ENCODE data around the gene CLCN4.

CLCN4 gene

GRCh38 chrX:10167573-10167972, 10.8 kb downstream of the CLCN4 start:
- no peak for DNase-seq (ENCODE audit: low read depth)

GRCh38 chrX:10168226-10168625, 11.5 kb downstream of the CLCN4 start:
- peak; percentile 64 for DNase-seq (ENCODE audit: low read depth)

GRCh38 chrX:10169175-10169574, 12.4 kb downstream of the CLCN4 start:
- DNase-seq (ENCODE audit: low read depth), result peak; percentile 18

GRCh38 chrX:10171249-10171648, 14.5 kb downstream of the CLCN4 start:
- DNase-seq (ENCODE audit: low read depth), result no peak

- no peak for DNase-seq (ENCODE audit: low read depth)
These were observed 16.1 kb downstream of the CLCN4 start for GRCh38 chrX:10172877-10173276.

GRCh38 chrX:10173331-10173900, 16.6 kb downstream of the CLCN4 start:
- peak; percentile 91 for DNase-seq (ENCODE audit: low read depth)

- DNase-seq (ENCODE audit: low read depth), result no peak
These were observed 17.3 kb downstream of the CLCN4 start for GRCh38 chrX:10174051-10174450.

- peak; percentile 21 for DNase-seq (ENCODE audit: low read depth)
These were observed 18.0 kb downstream of the CLCN4 start for GRCh38 chrX:10174810-10175209.

- DNase-seq (ENCODE audit: low read depth), result peak; percentile 82
These were observed 18.6 kb downstream of the CLCN4 start for GRCh38 chrX:10175319-10175871.

GRCh38 chrX:10176121-10177003, 19.6 kb downstream of the CLCN4 start:
- DNase-seq (ENCODE audit: low read depth), result no peak

GRCh38 chrX:10177004-10177396, 20.2 kb downstream of the CLCN4 start:
- no peak for DNase-seq (ENCODE audit: low read depth)

- no peak for DNase-seq (ENCODE audit: low read depth)
These were observed 20.8 kb downstream of the CLCN4 start for GRCh38 chrX:10177601-10178000.

GRCh38 chrX:10178866-10179463, 22.2 kb downstream of the CLCN4 start:
- DNase-seq (ENCODE audit: low read depth), result no peak

- DNase-seq (ENCODE audit: low read depth), result no peak
These were observed 27.0 kb downstream of the CLCN4 start for GRCh38 chrX:10183760-10184159.

GRCh38 chrX:10184411-10184810, 27.6 kb downstream of the CLCN4 start:
- no peak for DNase-seq (ENCODE audit: low read depth)

- DNase-seq (ENCODE audit: low read depth), result no peak
These were observed 29.6 kb downstream of the CLCN4 start for GRCh38 chrX:10186355-10186754.

GRCh38 chrX:10187421-10187820, 30.6 kb downstream of the CLCN4 start:
- DNase-seq (ENCODE audit: low read depth), result no peak

GRCh38 chrX:10189317-10190268, 32.8 kb downstream of the CLCN4 start:
- DNase-seq (ENCODE audit: low read depth), result peak; percentile 39

- peak; percentile 69 for DNase-seq (ENCODE audit: low read depth)
These were observed 33.6 kb downstream of the CLCN4 start for GRCh38 chrX:10190367-10190766.

- DNase-seq (ENCODE audit: low read depth), result no peak
These were observed 36.8 kb downstream of the CLCN4 start for GRCh38 chrX:10193587-10193986.

GRCh38 chrX:10195425-10195824, 38.6 kb downstream of the CLCN4 start:
- no peak for DNase-seq (ENCODE audit: low read depth)

GRCh38 chrX:10195947-10196346, 39.2 kb downstream of the CLCN4 start:
- DNase-seq (ENCODE audit: low read depth), result no peak

All from amniotic epithelial cell (primary cell).